Mesothelial cell of epicardium (in vitro differentiated cells): Measurements from ENCODE around the gene SH2D4B. TPM values are rescaled to one million over a fixed set of nuclear protein-coding genes. Genes with fewer than 3 reads are reported as not detected.

Experiments used
- DNase-seq, 2 experiments: peaks; one replicate each; pipeline ENCODE4 v3.0.0; 2021; ENCODE audit warnings: low spot score in 2 of 2; ENCODE audit not compliant: unreplicated experiment in 2 of 2
- H3K27ac Mint-ChIP-seq: 2 replicates; pipeline ENCODE4 v1.8.0; 2021; ENCODE audit warnings: mixed read lengths
- H3K27me3 Mint-ChIP-seq: 2 replicates; pipeline ENCODE4 v1.8.0; 2021; ENCODE audit warnings: low read depth, mixed read lengths
- H3K36me3 Mint-ChIP-seq: 2 replicates; pipeline ENCODE4 v1.8.0; 2021; ENCODE audit warnings: mixed read lengths
- H3K4me1 Mint-ChIP-seq: 2 replicates; pipeline ENCODE4 v1.8.0; 2021; ENCODE audit warnings: mixed read lengths
- H3K4me3 Mint-ChIP-seq: 2 replicates; pipeline ENCODE4 v1.8.0; 2021; ENCODE audit warnings: mild to moderate bottlenecking, moderate library complexity, mixed read lengths
- H3K9me3 Mint-ChIP-seq: 2 replicates; pipeline ENCODE4 v1.8.0; 2021; ENCODE audit warnings: mixed read lengths
- CTCF ChIP-seq: fragments of 200-600 bp; sonication (generic); IDR thresholded peaks from one replicate; pipeline ENCODE4 v1.5.0; 2021; ENCODE audit warnings: antibody characterized with exemption; ENCODE audit not compliant: unreplicated experiment
- total RNA-seq: library from RNA; stranded (reverse); gene quantifications from 3 replicates; pipeline ENCODE4 v1.2.1, GENCODE V29; 2021

SH2D4B gene
- total RNA-seq, 1 donor from 2014 or later = 0.27 TPM

GRCh38 chr10:80585812-80586211, 48.1 kb downstream of the SH2D4B start:
- peaks cover 10% of the 10 kb centered on the region for H3K9me3 Mint-ChIP-seq
- no peak for TF ChIP-seq CTCF
- DNase-seq = peak in 1 of 2 experiments; percentile 33
- H3K27ac Mint-ChIP-seq = no peak overlapping the region
- H3K4me3 Mint-ChIP-seq = no peak overlapping the region
- no peaks in the 10 kb centered on the region for H3K36me3 Mint-ChIP-seq
- H3K4me1 Mint-ChIP-seq = peaks cover 4% of the 10 kb centered on the region
- peaks cover 7% of the 10 kb centered on the region for H3K27me3 Mint-ChIP-seq

- peaks cover 4% of the 10 kb centered on the region for H3K27me3 Mint-ChIP-seq
- no peak for DNase-seq
- no peak overlapping the region for H3K4me3 Mint-ChIP-seq
These were observed 50.8 kb downstream of the SH2D4B start for GRCh38 chr10:80588546-80588945.

GRCh38 chr10:80589726-80590373, 52.1 kb downstream of the SH2D4B start:
- Mint-ChIP-seq H3K27me3 (no peaks in the 10 kb centered on the region), H3K36me3 (no peaks in the 10 kb centered on the region), H3K9me3 (peaks cover 18% of the 10 kb centered on the region), H3K4me3 (no peak overlapping the region), H3K4me1 (no peaks in the 10 kb centered on the region), H3K27ac (no peak overlapping the region)
- no peak for DNase-seq
- no peak for TF ChIP-seq CTCF

More at GRCh38 chr10:80588546-80588945, 50.8 kb downstream of the SH2D4B start:
- Mint-ChIP-seq H3K36me3 (no peaks in the 10 kb centered on the region), H3K9me3 (peaks cover 16% of the 10 kb centered on the region), H3K4me1 (no peaks in the 10 kb centered on the region), H3K27ac (no peak overlapping the region)
- TF ChIP-seq CTCF = no peak

GRCh38 chr10:80590585-80591125, 53.0 kb downstream of the SH2D4B start:
- no peak for TF ChIP-seq CTCF
- Mint-ChIP-seq H3K27ac (no peak overlapping the region), H3K27me3 (no peaks in the 10 kb centered on the region), H3K4me3 (no peak overlapping the region), H3K4me1 (no peaks in the 10 kb centered on the region), H3K9me3 (peaks cover 18% of the 10 kb centered on the region), H3K36me3 (no peaks in the 10 kb centered on the region)
- DNase-seq = no peak

- peaks cover 5% of the 10 kb centered on the region for H3K4me1 Mint-ChIP-seq
- no peak overlapping the region for H3K4me3 Mint-ChIP-seq
- DNase-seq = no peak
- no peaks in the 10 kb centered on the region for H3K27me3 Mint-ChIP-seq
- H3K27ac Mint-ChIP-seq = no peak overlapping the region
- H3K9me3 Mint-ChIP-seq = peaks cover 8% of the 10 kb centered on the region
- peak; percentile 60 for TF ChIP-seq CTCF
- no peaks in the 10 kb centered on the region for H3K36me3 Mint-ChIP-seq
These were observed 58.9 kb downstream of the SH2D4B start for GRCh38 chr10:80596391-80597257.
